Measurements from ENCODE around the gene ASTN2.

The ASTN2 gene

DNA sequence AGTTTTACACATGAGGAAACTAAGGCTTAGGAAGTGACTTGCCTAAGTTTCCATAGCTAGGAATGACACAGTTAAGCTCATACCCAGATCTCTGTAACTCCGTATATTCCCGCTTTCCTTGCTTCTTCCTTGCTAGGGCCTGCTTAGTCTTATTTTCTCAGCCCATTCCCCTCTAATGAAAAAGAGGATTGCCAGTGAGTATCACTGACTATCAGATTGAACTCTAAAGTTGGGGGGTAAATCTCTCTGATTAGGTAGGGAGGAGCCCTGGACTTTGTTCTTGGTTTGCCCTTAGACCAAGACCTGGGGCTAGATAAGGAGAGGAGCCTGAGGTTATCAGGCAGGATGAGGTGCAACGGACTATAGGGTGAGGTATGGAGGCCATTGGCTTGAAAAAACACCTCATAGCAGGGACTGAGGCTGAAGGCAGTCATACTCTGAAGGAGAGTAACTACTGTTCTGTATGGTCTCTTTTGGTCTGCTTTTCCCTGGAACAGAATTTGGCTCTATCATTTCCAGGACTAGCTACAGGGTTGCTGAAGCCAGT is 725.3 kb downstream of the ASTN2 start:
- Histone ChIP-seq H3K4me3 (ENCODE audit: low read length) (no peak overlapping the region), H2AFZ (ENCODE audit: low read depth, low read length) (no peak overlapping the region), H3K36me3 (ENCODE audit: insufficient read depth, low read length) (no peaks in the 10 kb centered on the region), H3K9me3 (ENCODE audit: low read length) (no peaks in the 10 kb centered on the region), H3K4me1 (ENCODE audit: insufficient read depth, low read length) (peaks cover 18% of the 10 kb centered on the region), H3K27me3 (ENCODE audit: insufficient read depth, low read length) (no peaks in the 10 kb centered on the region)

DNA sequence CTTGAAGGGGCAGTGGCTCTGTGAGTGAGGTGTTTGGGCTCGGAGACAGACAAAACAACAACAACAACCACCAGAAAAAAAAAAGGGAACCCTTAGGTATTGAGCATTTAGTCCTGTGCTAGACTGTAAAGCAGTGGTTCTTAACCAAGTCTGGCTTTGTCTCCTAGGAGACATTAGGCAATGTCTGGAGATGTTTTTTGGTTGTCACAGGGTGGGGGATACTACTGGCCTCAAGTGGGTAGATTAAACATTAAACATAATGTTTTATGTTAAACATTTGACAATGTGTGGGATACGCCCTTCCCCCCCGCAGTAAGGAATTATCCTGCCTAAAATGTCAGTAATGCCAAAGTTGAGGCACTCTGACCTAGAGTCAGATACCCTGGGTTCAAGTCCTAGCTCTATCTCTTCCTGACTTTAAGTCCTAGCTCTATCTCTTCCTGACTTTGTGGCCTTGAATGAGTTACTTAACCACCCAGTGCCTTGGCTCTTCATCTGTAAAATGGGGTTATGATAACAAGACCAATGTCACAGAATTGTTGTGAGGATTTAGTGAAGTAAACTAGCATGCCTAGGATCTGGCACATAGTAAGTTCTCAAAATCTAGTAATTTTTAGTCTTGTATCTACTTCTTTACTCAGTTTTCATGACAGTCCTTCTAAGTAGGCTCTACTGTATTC is 725.9 kb downstream of the ASTN2 start:
- Histone ChIP-seq H2AFZ (ENCODE audit: low read depth, low read length) (no peak overlapping the region), H3K9me3 (ENCODE audit: low read length) (no peaks in the 10 kb centered on the region), H3K27me3 (ENCODE audit: insufficient read depth, low read length) (no peaks in the 10 kb centered on the region), H3K36me3 (ENCODE audit: insufficient read depth, low read length) (no peaks in the 10 kb centered on the region), H3K4me1 (ENCODE audit: insufficient read depth, low read length) (peaks cover 18% of the 10 kb centered on the region), H3K4me3 (ENCODE audit: low read length) (no peak overlapping the region)

DNA sequence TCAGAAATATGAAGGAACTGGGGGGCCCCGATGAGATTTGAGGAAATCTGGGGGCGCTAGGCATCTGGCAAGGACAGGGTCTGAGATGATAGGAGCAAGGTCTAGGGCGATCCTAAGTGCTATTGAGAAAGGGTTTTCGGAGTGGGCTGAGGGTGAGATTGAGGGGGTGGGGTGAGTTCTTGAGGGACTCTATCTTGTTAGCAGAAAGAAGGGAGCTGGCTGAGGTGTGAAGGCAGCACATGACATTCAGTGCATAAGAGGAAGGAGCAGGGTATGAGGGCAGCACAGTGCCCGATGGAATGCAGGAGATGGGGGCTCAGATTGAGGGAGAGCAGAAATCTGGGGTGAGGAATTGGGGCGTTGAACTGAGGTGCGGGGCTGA is 727.1 kb downstream of the ASTN2 start:
- peak overlapping the region; percentile 67 for H3K4me3 ChIP-seq (ENCODE audit: low read length)
- no peaks in the 10 kb centered on the region for H3K27me3 ChIP-seq (ENCODE audit: insufficient read depth, low read length)
- no peaks in the 10 kb centered on the region for H3K36me3 ChIP-seq (ENCODE audit: insufficient read depth, low read length)
- H3K4me1 ChIP-seq (ENCODE audit: insufficient read depth, low read length), result peaks cover 18% of the 10 kb centered on the region
- H3K9me3 ChIP-seq (ENCODE audit: low read length), result no peaks in the 10 kb centered on the region
- no peak overlapping the region for H2AFZ ChIP-seq (ENCODE audit: low read depth, low read length)

DNA sequence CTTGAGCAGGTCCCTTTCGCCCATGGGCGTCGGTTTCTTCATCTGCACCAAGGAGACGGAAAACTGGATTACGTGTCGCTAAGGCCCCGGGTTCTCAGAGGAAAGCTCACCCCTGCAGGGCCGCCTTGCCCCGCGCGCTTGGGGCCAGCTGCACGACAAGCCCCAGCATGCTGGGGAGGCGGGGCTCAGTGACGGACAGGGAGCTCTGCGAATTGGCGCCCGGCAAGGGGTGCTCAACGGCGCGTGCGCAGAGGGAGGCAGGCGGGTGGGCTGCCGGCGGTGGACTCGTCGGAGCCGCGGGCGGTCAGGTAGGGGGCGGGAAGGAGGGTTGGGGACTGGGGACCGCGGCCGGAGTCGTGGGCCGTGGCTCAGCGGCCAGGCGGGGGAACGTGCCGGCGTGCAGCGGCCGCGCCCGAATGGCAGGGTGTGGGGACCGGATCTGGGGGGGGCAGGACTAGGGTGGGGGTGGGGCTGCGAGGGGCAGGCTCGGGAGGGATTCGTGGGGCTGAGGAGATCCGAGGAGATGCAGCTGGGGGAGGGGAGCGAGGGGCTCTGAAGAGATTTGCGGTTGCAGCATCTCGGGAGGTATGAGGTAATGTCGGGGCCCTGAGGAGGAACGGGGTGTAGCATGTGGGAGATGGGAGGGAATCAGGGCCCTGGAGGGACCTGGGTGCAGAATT is 727.6 kb downstream of the ASTN2 start, which contains the start of gene TRIM32:
Gene TRIM32, plus strand, starts transcription at position 232 of the 680 bp plus-strand sequence. CDS start 10,438 bp downstream, outside the sequence.
- Histone ChIP-seq H3K27me3 (ENCODE audit: insufficient read depth, low read length) (no peaks in the 10 kb centered on the region), H2AFZ (ENCODE audit: low read depth, low read length) (peak within 1 kb of the TSS; percentile 73), H3K36me3 (ENCODE audit: insufficient read depth, low read length) (no peaks in the 10 kb centered on the region), H3K9me3 (ENCODE audit: low read length) (no peaks in the 10 kb centered on the region), H3K4me1 (ENCODE audit: insufficient read depth, low read length) (peaks cover 18% of the 10 kb centered on the region), H3K4me3 (ENCODE audit: low read length) (peak within 1 kb of the TSS; percentile 67)

DNA sequence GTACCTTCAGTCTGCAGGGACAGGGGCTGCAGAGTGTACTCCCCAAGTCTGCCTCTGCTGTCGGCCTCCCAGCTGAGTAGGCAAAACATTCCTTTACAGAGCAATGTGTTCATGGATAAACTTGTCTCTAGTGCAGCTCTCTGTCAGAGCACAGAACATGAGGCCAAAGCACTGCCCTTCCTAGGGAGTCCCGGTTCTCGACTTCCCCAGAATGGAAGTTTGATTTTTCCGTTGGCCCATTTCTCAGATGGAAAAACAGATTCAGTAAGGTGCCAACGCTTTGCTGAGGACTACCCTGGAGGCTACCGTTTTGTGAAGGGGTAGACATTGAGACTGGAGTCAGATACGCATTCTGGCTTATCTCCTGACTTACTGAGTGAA is 728.2 kb downstream of the ASTN2 start:
- Histone ChIP-seq H3K9me3 (ENCODE audit: low read length) (no peaks in the 10 kb centered on the region), H2AFZ (ENCODE audit: low read depth, low read length) (peak overlapping the region; percentile 73), H3K36me3 (ENCODE audit: insufficient read depth, low read length) (no peaks in the 10 kb centered on the region), H3K27me3 (ENCODE audit: insufficient read depth, low read length) (no peaks in the 10 kb centered on the region), H3K4me1 (ENCODE audit: insufficient read depth, low read length) (peaks cover 18% of the 10 kb centered on the region), H3K4me3 (ENCODE audit: low read length) (peak overlapping the region; percentile 67)

DNA sequence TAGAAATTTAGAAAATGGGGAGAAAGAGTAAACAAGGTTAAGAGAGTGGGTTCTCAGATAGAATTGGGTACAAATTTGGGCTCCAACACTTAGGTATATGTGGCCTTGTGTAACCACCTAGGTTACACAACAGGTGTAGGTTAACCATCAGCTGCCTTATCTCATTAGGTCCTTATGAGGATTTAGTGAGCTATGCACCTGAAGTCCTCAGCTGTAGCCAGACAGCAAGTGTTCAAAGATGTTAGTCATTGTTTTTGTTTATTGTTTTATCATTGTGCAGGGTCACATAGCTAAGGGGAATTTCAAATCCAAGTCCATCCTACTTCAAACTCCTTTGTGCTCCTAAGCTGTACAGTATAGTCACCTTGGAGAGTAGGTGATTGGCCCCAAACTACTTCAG is 728.7 kb downstream of the ASTN2 start:
- H3K4me3 ChIP-seq (ENCODE audit: low read length), result peak overlapping the region; percentile 67
- no peaks in the 10 kb centered on the region for H3K9me3 ChIP-seq (ENCODE audit: low read length)
- H3K4me1 ChIP-seq (ENCODE audit: insufficient read depth, low read length), result peaks cover 18% of the 10 kb centered on the region

DNA sequence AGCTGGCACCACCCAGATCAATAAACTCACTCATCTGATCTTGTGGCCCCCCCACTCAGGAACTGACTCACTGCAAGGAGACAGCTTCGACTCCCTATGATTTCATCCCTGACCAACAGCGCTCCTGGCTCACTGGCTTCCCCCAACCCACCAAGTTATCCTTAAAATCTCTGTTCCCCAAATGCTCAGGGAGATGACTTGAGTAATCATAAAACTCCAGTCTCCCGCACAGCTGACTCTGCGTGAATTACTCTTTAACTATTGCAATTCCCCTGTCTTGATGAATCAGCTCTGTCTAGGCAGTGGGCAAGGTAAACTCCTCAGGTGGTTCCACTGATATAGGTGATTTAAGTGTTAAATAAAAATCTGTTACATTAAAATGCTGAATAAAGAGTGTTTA is 729.7 kb downstream of the ASTN2 start:
- no peak overlapping the region for H2AFZ ChIP-seq (ENCODE audit: low read depth, low read length)
- H3K36me3 ChIP-seq (ENCODE audit: insufficient read depth, low read length), result no peaks in the 10 kb centered on the region
- no peak overlapping the region for H3K4me3 ChIP-seq (ENCODE audit: low read length)
- no peaks in the 10 kb centered on the region for H3K27me3 ChIP-seq (ENCODE audit: insufficient read depth, low read length)
- peaks cover 18% of the 10 kb centered on the region for H3K4me1 ChIP-seq (ENCODE audit: insufficient read depth, low read length)
- H3K9me3 ChIP-seq (ENCODE audit: low read length), result no peaks in the 10 kb centered on the region

More for the DNA sequence above, 728.7 kb downstream of the ASTN2 start:
- no peak overlapping the region for H2AFZ ChIP-seq (ENCODE audit: low read depth, low read length)
- no peaks in the 10 kb centered on the region for H3K36me3 ChIP-seq (ENCODE audit: insufficient read depth, low read length)
- no peaks in the 10 kb centered on the region for H3K27me3 ChIP-seq (ENCODE audit: insufficient read depth, low read length)

DNA sequence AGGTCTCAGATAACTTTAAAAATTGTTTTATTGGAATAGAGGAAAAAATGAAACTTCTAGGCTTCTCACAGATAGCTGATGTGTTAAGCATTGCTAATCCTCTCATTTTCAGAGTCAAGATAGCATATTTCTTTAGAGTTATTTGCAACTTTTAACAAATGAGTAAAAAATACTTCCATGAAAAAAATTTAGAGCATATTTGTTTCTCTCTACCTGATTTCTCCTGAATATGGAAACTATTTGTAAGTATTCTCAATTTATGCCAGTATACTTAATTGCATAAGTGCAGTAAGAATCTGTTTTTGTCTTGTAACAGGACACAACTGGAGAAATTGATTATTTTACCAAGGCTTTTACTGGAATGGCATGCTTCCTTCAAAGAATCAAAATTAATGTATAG is 731.3 kb downstream of the ASTN2 start:
- H3K27me3 ChIP-seq (ENCODE audit: insufficient read depth, low read length), result no peaks in the 10 kb centered on the region
- H3K4me3 ChIP-seq (ENCODE audit: low read length), result no peak overlapping the region
- H3K9me3 ChIP-seq (ENCODE audit: low read length), result no peaks in the 10 kb centered on the region
- H3K4me1 ChIP-seq (ENCODE audit: insufficient read depth, low read length), result peaks cover 14% of the 10 kb centered on the region
- no peak overlapping the region for H2AFZ ChIP-seq (ENCODE audit: low read depth, low read length)
- no peaks in the 10 kb centered on the region for H3K36me3 ChIP-seq (ENCODE audit: insufficient read depth, low read length)

DNA sequence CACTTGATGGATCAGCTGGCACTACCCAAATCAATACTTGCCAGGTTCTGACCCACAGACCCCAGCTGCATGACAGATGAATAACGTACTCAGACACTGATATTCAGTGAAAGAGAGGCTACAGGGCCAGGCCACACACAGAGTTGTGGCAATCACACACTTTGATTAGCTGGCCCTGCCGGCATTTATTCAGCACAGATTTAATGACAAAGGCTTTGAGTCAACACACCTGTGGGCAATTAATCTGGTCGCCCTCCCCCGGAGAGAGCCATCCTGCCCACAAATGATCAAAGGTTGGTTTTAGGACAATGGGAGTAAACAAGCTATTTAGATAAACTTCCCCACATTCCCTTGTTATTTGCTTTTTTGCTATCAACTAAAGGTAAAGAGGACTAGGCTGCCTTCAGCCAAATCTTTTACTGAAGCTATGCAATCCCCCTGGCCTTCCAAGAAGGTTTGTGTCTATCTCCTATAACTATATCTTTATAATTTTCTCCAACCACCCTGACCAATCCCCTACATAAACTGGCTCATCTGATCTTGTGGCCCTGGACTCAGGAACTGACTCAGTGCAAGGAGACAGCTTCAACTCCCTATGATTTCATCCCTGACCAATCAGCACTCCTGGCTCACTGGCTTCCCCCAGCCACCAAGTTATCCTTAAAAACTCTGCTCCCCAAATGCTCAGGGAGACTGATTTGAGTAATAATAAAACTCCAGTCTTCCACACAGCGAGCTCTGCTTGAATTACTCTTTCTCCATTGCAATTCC is 740.5 kb downstream of the ASTN2 start:
- Histone ChIP-seq H3K4me3 (ENCODE audit: low read length) (no peak overlapping the region), H2AFZ (ENCODE audit: low read depth, low read length) (no peak overlapping the region), H3K36me3 (ENCODE audit: insufficient read depth, low read length) (no peaks in the 10 kb centered on the region), H3K27me3 (ENCODE audit: insufficient read depth, low read length) (no peaks in the 10 kb centered on the region), H3K4me1 (ENCODE audit: insufficient read depth, low read length) (peaks cover 5% of the 10 kb centered on the region), H3K9me3 (ENCODE audit: low read length) (peaks cover 10% of the 10 kb centered on the region)

DNA sequence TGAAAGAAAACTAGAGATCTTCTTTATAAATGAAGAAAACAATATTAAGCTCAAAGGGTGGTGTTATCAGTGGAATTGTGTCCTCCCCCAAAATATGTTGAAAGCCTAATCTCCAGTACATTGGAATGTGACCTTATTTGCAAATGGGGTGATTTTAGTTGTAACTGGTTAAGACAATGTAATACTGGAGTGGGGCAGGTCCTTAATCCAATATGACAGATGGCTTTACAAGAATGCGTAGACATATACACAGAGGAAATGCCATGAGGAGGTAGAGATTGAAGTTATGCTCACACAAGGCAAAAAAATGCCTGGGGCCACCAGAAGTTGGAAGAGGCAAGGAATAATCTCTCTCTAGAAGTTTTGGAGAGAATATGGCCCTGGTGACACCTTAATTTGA is 741.5 kb downstream of the ASTN2 start:
- H3K9me3 ChIP-seq (ENCODE audit: low read length), result peaks cover 10% of the 10 kb centered on the region
- H3K27me3 ChIP-seq (ENCODE audit: insufficient read depth, low read length), result no peaks in the 10 kb centered on the region
- no peak overlapping the region for H3K4me3 ChIP-seq (ENCODE audit: low read length)
- no peaks in the 10 kb centered on the region for H3K36me3 ChIP-seq (ENCODE audit: insufficient read depth, low read length)
- H2AFZ ChIP-seq (ENCODE audit: low read depth, low read length), result no peak overlapping the region
- H3K4me1 ChIP-seq (ENCODE audit: insufficient read depth, low read length), result peaks cover 5% of the 10 kb centered on the region

DNA sequence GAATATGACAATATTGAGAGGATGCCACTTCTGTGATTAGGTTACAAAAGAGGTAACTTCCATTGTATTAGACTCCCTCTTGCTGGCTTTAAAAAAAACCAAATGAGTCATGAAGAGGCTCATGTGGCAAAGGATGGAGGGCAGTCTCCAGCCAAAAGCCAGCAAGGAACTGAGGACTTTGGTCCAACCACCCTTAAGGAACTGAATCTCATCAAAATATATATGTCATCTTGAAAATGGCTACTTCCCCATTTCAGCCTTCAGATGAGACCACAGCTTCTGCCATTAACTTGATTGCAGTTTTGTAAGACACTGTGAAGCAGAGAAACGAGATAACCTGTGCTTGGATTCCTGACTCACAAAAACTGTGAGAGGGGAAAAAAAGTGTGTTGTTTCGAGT is 743.3 kb downstream of the ASTN2 start:
- no peaks in the 10 kb centered on the region for H3K36me3 ChIP-seq (ENCODE audit: insufficient read depth, low read length)
- no peak overlapping the region for H2AFZ ChIP-seq (ENCODE audit: low read depth, low read length)
- H3K9me3 ChIP-seq (ENCODE audit: low read length), result peaks cover 10% of the 10 kb centered on the region
- H3K27me3 ChIP-seq (ENCODE audit: insufficient read depth, low read length), result no peaks in the 10 kb centered on the region
- H3K4me3 ChIP-seq (ENCODE audit: low read length), result no peak overlapping the region
- peaks cover 5% of the 10 kb centered on the region for H3K4me1 ChIP-seq (ENCODE audit: insufficient read depth, low read length)

DNA sequence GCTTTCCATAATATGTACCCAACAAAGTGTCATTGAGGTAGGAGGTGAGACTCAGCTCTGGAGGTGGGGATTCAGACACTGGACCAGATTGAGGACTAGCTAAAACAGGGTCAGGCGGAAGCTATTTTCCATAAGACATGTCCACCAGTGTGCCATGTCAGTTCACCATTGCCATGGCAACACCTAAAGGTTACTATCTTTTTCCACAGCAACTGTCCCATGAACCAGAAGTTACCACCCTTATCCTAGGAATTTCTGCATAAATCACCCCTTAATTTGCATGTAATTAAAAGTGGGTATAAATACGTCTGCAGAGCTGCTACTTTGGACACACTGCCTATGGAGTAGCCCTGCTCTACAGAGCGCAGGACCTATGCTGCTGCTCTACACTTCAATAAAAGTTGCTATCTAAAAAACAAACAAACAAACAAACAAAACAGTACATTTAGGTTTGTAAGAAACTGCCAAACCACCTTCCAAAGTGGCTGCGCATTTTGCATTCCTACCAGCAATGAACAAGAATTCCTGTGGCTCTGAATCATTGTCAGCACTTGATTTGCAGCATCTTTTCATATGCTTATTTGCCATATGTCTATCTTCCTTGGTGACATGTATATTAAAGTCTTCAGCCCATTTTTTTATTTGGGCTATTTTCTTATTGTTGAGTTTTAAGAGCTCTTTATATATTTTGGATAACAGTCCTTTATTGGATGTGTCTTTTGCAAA is 745.7 kb downstream of the ASTN2 start:
- Histone ChIP-seq H3K36me3 (ENCODE audit: insufficient read depth, low read length) (no peaks in the 10 kb centered on the region), H3K4me1 (ENCODE audit: insufficient read depth, low read length) (no peaks in the 10 kb centered on the region), H3K4me3 (ENCODE audit: low read length) (no peak overlapping the region), H2AFZ (ENCODE audit: low read depth, low read length) (no peak overlapping the region), H3K27me3 (ENCODE audit: insufficient read depth, low read length) (no peaks in the 10 kb centered on the region), H3K9me3 (ENCODE audit: low read length) (peaks cover 6% of the 10 kb centered on the region)
